Measurements from ENCODE around the gene PDC.

DNA sequence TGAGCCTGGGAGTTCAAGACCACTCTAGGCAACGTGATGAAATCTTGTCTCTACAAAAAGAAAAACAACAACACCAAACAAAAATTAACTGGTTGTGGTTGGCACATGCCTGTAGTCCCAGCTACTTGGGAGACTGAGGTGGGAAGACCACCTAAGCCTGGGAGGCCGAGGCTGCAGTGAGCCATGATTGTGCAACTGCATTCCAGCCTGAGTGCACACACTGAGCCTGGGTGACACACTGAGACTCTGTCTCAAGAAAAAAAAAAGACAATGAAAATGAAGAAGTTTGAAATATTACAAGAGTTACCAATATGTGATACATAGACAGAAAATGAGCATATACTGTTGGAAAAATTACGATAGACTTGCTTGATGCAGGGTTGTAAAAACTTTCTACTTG is 31.9 kb downstream of the PDC start:
- TF ChIP-seq POLR2A (IDR thresholded peaks at IDR 0.05; ENCODE audit: low read depth, low read length) (no peak), POLR2AphosphoS5 (IDR thresholded peaks at IDR 0.05; ENCODE audit: low read depth, low read length) (no peak), SPI1 (IDR thresholded peaks at IDR 0.05; ENCODE audit: low read depth, low read length) (no peak), TAF1 (IDR thresholded peaks at IDR 0.05; ENCODE audit: low read depth, low read length) (no peak), PAX5 (IDR thresholded peaks at IDR 0.05; ENCODE audit: insufficient read depth, low read length, severe bottlenecking) (no peak), POU2F2 (IDR thresholded peaks at IDR 0.05; ENCODE audit: low read depth, low read length) (no peak)

All from GM12891 (cell line).